ENCODE data around the gene PRADC1.
A peak's percentile ranks its signal among the peaks of the same experiment; 100 is the strongest.

The PRADC1 gene

DNA sequence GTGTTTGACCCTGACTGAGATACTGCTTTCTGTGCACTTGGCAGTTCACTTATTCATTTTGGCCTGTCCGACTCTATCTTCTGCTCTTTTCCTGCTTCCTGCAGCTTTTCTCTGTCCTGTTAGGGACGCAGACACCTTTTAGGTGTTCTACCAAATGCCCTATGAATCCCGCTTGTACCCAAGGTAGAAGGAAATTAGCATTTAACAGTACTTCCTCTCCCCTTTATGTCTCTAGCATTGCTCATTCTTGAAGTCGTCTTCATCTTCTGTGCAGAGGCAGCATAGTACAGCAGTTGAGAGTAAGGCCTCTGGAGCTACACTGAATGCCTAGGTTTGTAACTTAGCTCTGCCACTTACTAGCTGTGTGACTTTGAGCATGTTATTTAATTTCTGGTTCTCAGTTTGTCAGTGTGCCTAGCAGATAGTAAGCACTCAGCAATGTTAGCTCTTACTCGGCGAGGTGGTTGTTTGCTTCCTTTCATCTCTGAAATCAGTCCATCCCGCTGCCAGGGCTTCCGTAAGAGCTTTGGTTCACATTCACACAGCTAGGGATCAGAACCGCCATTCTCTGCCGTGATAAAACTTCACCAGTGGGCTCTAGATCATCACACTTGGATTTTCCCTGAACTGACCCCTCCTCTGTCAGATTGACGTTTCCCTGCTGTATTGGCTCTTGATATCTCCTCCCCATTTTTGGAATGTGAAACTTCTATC, 2.4 kb upstream of the PRADC1 start:
- DNase-seq (ENCODE audit: low read depth in 3 of 3), result no peak

DNA sequence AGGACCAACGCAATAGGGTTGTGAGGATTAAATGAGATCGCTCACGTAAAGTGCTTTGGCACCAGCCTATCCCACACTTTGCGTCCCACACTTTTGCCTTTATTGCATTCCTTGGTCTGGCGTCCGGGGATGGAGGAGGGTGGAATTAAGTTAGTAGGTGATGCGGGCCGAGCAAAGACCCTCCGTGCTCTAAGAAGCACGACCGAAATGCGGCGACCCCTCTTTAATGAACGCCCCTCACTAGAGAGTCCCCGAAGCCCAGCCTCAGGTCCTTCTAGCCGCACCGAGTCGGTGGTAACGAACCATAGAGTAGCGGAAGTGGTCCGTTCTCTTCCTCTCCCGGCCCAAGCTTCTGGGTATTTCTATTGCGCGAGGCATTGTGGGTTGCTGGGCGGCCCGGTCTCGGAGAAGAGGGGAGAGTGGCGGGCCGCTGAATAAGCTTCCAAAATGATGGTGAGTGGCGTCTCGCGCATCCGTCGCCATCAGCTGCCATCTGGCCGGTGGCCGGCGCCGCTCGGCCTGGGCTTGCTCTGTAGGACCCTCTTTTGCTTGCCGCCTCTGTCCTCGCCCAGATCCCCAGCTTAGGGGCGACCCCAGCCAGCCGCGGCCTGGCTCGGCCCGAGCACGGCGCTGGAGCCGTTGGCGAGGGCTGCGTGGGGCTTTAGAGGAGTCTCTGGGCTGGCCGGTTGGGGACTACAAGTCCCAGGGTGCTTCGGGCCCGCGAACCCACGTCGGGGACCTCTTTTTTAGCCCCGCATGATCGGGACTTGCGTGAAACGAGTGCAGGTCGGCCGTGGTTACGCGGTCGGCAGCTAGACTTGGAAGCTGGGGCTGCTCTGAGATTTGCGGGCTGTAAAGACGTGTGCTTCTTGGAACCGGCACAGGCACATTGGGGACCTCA, 1.1 kb upstream of the PRADC1 start, which contains the start of gene CCT7:
Gene CCT7 (plus strand): TSS at position 377 of the 901 bp plus-strand sequence. CDS start 71 bp downstream, at position 448.
- peak; percentile 71 to 81 (median 78) for DNase-seq (ENCODE audit: low read depth in 3 of 3)

DNA sequence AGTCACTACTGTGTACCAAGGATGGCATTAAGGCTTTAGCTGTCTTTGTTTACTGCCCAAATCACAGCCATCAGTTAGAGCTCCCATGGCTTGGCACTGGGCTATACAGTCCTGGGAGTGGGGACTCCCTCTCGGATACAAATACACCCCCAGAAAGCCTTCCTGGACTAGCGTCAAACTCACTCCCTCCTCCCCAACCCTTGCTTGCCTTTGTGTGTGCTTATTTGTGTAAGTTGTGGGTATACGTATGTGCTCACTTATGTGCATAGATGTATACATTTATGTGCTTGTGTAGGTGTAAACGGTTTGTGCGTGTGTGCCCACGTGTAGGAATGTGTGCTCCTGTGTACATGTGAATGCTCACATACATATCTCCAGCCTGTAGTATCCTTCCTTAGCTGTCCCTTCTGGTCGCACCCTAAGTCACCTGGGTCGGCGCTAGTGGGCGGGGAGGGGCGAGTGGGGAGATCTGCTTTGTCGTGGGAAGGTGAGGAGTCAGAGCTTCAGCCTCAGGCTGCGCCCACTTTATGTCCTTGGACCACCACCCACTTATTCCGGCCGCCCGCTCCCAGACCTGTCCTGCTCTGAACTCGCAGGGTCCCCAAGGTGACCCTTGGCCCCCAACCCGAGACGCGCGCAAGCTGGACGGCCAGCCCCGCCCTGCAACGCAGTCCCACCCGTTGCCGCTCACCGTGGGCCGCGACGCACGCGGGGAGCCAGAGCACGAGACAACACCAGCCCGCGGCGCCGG, 461 bp downstream of the PRADC1 start:
- DNase-seq (ENCODE audit: low read depth in 3 of 3), result peak in 1 of 3 experiments; percentile 36

DNA sequence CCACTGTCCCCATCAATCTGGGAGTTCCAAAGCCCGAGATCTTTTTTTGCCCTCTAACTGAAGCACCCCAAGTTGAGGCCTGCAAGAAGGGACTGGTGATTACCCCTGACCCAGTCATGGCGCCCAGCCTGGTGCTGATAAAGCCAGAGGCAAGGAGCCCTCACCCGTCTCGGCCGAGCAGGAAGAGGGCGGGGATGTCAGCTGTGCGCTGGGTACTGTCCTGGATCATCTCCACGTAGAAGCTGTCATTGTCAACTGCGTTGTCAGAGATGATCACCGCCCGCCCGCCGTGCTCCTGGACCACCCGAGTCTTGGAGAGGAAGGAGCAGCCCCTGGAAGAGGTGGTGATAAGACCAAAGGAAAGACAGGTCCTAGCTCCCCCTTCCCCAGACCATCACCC, 4.4 kb downstream of the PRADC1 start:
- no peak for DNase-seq (ENCODE audit: low read depth in 3 of 3)

DNA sequence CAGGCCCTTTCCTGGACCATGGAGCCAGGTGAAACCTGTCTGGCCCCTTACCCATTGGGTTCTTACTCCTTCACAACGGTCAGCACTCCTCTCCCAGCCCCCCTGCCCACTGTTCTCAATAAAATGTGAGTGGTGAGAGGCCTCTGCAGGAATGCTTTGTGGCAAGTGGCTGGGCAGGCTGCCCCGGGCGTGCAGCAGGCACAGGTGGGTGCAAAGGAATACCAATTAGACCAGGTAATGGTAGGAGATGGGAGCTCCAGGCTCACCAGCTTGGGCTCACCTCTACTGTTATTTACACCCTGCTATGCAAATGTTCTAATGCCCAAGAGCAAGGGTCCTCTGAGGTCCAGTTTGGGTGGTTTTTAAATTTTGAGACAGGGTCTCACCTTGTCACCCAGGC, 6.0 kb downstream of the PRADC1 start:
- no peak for DNase-seq (ENCODE audit: low read depth in 3 of 3)

DNA sequence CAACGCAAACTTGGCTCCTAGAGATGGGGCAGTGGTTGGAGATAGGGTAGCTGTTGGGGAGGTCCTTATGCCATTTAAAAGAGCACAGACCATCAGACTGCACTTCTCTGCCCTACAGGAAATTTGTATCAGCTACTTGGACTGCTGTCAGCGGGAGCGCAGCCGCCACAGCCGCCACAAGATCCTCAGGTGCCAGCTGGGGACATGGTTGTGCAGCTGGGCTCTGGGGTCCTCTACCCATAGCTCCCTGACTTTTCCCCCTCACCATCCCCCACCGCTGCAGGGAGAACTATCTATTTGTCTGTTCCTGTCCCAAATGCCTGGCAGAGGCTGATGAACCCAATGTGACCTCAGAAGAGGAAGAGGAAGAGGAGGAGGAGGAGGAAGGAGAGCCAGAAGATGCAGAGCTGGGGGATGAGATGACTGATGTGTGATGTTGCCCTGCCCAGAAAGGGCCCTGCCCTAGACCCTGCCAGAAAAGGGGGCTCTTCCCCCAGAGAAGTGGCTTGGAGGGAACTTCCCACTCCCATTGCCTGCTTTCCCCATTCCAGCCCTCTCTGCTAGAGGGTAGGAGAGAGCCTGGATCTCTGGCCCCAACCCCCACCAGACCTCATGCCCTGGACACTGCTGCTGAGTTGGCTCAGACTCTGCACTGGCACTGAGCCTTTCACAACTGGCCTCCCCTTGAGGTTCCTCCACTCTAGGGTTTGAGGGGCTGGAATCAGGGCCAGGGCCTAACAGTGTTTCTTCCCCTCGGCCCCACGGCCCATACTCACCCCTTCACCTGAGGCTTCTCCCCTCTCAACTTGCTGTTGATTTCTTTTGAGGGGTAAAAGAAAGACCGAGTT, 7.3 kb downstream of the PRADC1 start:
- no peak for DNase-seq (ENCODE audit: low read depth in 3 of 3)

DNA sequence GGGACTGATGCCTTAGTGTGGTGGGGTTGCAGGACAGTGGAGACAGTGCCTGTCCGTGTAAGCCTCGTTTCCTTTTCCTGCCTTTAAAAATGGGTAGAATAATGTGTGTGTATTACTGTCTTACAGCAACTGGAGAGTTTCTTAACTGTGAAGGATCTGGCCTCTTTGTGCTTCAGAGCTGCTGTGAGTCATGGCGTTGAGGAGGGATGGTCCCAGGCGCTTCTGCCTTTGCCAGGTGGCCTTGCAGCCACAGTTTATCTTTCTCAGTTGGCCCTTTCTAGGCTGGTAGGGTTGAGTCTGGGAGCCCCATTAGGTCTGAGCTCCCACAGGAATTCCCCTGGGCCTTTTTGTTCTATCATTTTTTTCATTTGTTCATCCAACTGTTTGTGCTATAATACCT, 9.2 kb downstream of the PRADC1 start:
- no peak for DNase-seq (ENCODE audit: low read depth in 3 of 3)

DNA sequence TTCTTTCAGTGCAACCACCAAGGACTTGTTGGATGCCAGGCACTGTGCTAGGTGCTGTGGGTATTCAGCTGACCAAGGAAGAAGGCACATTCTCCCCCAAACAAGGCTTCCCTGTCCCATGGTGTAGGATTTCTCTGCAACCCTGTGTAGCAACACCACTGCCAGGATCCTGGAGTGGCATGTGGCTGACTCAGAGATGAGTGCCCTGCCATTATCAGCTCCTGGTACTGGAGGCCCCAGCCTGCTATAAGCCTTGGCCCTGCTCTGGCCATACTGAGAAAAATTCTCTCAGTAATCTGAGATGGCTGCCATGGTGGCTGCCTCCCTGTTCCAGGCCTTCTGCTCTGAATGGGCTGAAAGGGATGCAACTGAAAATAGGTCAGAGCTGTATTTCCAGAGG, 14.7 kb downstream of the PRADC1 start:
- no peak for DNase-seq (ENCODE audit: low read depth in 3 of 3)

DNA sequence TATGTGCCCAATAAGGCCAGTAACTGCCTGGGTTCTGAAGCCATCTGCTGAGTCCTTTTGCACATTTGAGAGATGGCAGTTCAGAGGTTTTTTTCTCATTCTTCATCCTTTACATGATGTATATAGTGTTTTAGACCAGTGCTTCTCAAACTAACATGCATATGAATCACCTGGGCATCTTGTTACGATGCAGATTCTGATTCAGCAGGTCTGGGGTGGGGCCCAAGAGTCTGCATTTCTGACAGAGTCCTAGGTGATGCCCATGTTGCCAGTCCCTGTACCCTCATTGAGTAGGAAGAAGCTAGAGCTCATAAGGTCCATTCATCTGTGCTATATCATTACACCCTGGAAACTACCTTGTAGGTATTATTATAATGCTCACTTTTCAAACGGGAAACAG, 15.2 kb downstream of the PRADC1 start:
- no peak for DNase-seq (ENCODE audit: low read depth in 3 of 3)

DNA sequence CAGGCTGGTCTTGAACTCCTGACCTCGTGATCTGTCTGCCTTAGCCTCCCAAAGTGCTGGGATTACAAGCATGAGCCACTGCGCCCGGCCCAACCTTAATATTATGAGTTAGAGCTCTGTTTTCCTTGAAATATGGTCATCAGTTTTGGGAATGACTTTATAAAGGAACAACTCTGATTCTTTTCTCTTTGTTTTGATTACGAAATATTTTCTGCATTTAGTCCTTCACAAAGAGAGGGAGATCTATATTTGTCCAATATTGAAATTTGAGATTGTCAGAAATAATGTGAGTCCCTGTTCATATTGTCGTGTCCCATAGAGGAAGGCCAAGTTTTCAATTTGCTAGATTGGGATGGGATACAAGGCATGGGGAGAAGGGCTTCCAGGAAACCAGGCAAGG, 15.9 kb downstream of the PRADC1 start:
- DNase-seq (ENCODE audit: low read depth in 3 of 3), result no peak

DNA sequence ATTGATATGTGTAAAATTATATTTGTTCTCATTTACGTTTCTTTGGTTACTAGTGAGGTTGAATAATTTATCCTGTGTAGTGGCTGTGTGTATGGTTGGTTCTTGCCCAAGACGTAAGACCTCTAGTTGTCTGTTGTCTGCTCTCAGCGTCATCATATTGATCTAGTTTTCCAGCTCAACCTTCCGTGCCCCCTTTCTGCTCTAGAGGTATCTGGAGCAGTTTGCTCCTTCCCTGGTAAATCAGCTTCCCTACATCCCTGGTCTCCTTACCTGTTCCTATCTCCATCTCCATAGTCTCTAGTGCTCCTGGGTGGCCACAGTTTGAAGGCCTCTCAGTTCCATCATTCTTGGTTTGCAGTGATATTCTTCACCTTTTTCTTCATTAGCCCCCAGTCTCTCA, 17.8 kb downstream of the PRADC1 start:
- no peak for DNase-seq (ENCODE audit: low read depth in 3 of 3)

DNA sequence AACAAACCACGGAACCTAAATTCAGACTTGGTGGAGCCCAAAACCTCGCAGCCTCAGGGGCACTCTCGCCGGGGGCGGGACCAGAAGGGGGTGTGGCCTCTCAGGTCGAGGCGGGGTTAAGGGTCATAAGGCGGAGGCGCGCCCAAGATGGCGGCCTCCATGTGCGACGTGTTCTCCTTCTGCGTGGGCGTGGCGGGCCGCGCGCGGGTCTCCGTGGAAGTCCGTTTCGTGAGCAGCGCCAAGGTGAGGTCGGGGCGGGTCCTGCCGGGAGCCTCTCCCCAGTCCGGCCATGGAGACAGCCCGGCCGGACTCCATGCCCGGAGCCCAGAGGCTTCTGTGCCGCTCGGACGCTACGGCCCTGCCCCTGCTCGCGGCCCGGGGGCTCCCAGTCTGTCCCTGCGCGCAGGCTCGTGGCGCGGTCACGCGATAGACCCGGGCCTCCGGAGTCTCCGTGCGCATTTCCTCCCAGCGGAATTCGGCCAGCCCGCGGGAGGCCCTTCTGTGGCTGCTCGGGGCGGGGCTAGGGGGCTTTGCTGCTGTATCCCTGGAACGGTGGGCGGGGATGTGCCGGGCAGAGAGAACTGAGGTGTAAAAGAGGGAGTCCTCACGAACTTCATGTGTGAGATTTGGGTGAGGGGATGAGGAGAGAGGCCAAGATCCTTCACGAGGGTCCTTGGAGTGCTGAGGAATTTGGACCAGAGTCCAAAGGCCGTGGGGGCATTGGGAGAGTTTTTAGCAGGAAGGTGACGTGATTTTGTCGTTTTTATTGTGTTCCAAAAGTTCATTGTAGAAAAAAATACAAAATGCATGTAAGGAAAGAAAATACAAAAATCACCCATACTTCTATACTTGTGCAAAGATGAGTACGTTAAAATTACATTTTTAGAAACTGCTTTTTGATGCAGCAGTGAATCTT, 18.7 kb downstream of the PRADC1 start, which contains the start of gene SMYD5:
Gene SMYD5 (plus strand): TSS at position 126 of the 916 bp plus-strand sequence. CDS start 22 bp downstream, at position 148.
- peak; percentile 82 to 92 (median 85) for DNase-seq (ENCODE audit: low read depth in 3 of 3)

DNA sequence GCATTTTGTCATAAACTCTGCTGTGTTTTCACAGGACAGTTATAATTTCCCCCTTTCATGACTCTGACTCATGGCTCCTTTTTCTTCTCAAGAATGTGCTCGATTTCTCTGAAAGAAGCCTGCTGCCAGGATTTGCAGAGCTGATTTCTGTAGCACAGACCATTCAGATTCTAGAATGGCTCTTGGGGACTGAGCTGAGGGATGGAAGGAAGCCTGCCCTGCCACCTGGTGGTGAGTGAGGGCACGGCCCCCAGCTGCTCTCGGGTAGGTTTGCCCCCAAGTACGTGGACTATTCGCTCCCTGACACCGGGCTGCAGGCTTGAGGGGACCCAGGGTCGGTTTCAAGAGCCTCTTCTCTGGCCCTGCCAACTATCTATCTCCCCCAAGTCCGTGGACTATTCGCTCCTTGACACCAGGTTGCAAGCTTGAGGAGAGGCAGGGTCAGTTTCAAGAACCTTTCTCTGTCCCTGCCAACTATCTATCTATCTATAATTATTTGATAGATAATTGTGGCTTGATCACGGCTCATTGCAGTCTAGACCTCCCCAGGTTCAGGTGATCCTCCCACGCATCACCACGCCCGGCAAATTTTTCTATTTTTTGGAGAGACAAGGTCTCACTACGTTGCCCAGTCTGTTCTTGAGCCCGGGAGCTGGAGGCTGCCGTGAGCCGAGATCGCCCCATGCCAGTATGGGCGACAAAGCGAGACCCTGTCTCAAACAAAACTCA, 20.4 kb downstream of the PRADC1 start:
- peak; percentile 42 to 67 (median 56) for DNase-seq (ENCODE audit: low read depth in 3 of 3)

DNA sequence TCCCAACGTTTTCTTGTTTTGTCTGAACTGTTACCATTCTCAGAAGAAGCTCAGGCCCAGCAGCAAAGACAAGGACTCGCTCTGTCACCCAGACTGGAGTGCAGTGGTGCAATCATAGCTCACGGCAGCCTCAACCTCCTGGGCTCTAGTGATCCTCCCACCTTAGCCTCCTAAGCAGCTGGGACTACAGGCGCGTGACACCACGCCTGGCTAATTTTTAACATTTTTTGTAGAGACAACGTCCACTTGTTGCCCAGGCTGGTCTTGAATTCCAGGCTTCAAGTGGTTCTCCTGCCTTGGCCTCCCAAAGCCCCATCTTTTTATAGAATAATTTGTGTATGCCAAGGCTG, 21.0 kb downstream of the PRADC1 start:
- DNase-seq (ENCODE audit: low read depth in 3 of 3), result no peak

DNA sequence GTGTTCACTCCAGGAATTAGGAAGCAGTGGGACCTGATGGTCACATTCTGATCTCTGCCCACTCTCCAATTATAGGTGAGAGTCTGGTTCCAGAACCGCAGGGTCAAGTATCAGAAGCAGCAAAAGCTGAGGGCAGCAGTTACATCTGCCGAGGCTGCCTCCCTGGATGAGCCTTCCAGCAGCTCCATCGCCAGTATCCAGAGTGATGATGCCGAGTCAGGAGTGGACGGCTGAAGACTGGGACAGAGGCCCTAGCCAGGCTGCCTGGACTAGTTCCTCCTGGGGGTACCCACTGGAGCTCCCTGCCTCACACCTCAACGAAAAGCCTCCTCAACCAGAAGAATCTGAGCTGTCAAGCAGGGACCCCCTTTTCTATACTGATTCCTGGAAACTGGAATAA, 22.3 kb downstream of the PRADC1 start:
- DNase-seq (ENCODE audit: low read depth in 3 of 3), result no peak

DNA sequence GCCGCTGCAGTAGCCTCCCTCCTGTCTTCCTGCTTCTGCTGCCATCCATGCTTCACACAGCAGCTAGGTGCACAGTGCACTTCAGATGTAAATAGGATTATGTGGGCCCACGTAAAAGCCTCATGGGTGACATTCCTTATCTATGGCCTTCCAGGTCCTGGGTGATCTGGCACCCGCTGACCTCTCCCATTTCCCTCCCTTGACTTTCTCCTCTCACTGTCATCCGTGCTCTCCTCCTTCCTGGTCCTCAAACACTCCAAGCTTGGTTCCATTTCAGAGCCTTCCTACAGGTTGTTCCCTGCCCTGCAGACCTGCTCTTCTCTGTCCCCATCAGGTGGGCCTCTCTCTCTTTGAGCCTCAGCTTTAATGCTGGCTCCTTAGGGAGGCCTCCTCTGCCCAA, 23.0 kb downstream of the PRADC1 start:
- no peak for DNase-seq (ENCODE audit: low read depth in 3 of 3)

DNA sequence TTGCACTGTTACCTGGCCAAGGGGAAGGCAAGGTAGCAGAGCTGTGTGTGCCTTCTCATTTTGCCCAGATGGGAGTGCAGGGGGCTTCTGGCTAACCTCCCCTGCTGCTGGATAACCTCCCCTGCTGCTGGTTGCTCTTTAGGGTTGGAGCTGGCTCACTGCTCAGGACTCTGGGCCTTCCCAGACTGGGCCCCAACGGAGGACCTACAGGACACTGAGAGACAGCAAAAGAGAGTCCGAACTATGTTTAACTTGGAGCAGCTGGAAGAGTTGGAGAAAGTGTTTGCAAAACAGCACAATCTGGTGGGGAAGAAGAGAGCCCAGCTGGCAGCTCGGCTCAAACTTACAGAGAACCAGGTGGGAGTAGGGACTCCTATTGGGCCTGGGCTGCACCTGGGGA, 24.8 kb downstream of the PRADC1 start:
- no peak for DNase-seq (ENCODE audit: low read depth in 3 of 3)

DNA sequence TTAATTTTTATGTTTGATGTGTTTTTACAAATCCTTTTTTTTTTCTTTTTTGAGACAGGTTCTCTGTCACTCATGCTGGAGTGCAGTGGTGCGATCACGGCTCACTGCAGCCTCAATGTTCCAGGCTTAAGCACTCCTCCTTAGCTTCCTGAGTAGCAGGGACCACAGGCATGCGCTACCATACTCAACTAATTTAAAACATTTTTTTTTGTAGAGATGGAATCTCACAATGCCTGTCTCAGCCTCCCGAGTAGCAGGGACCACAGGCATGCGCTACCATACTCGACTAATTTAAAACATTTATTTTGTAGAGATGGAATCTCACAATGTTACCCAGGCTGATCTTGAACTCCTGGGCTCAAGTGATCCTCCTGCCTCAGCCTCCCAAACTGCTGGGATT, 27.4 kb downstream of the PRADC1 start:
- DNase-seq (ENCODE audit: low read depth in 3 of 3), result no peak

DNA sequence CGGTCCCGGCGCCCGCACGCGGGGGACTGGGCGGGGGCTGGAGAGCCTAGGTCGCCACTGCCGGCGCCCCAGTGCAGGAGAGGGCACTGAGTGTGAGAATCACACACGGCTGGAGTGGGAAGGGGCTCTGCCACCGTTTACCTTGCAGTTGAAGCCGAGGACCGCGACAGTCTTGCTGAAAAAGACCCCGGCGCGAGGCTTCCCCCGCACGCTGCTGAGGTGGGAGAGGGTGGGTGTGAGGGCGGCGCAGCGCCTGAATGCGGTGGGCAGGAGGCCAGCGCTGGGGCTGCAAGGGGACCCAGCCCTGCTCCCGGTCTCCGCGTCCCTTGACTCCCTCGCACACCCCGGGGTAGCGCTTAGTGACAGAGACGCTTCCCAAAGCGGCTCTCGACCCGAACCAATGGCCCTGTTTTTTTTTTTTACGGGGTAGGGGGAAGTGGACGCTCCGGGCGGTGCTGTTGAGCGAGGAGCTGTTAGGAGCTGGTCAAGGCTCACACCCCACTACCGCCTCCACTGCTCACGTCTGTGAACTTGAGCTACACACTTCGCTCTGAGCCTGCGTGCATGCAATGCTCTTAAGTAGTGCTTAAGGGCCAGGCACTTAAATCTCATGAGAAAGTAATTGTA, 29.9 kb downstream of the PRADC1 start:
- no peak for DNase-seq (ENCODE audit: low read depth in 3 of 3)

All from stimulated activated CD4-positive, alpha-beta T cell treated with anti-CD3 and anti-CD28 coated beads, TNF-alpha, amount 100 ng/mL, for 24 hours (primary cell).